GM12874 (cell line): ENCODE measurements around the gene PDLIM1.

ENCODE experiments used
- TF ChIP-seq, protein P1 (sequence below): IDR thresholded peaks from 2 replicates; pipeline ENCODE4 v1.5.1; 2011; ENCODE audit warnings: low read depth, mild to moderate bottlenecking, control low read depth, low read length, moderate library complexity; ENCODE audit not compliant: insufficient read depth

Gene PDLIM1

DNA sequence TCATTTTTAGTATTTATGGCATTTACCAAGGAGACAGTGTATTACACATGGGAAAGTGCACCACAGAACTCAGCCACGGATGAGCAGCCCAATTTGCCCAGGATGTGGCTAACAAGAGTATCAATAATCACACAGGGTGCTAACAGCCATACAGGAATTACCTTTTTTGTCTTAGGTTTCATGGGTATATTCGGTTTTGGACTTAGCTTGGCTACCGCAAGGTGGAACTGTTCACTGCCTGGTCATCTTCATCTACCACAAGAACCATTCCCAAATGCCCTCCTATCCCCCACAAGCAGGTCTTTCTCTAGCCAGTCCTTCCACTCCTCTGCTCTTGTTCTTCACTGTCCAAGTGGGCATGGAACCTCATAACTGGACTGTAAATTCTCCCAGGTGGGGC lies 6.0 kb downstream of the PDLIM1 start:
- TF ChIP-seq, protein P1, sequence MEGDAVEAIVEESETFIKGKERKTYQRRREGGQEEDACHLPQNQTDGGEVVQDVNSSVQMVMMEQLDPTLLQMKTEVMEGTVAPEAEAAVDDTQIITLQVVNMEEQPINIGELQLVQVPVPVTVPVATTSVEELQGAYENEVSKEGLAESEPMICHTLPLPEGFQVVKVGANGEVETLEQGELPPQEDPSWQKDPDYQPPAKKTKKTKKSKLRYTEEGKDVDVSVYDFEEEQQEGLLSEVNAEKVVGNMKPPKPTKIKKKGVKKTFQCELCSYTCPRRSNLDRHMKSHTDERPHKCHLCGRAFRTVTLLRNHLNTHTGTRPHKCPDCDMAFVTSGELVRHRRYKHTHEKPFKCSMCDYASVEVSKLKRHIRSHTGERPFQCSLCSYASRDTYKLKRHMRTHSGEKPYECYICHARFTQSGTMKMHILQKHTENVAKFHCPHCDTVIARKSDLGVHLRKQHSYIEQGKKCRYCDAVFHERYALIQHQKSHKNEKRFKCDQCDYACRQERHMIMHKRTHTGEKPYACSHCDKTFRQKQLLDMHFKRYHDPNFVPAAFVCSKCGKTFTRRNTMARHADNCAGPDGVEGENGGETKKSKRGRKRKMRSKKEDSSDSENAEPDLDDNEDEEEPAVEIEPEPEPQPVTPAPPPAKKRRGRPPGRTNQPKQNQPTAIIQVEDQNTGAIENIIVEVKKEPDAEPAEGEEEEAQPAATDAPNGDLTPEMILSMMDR, result no peak

DNA sequence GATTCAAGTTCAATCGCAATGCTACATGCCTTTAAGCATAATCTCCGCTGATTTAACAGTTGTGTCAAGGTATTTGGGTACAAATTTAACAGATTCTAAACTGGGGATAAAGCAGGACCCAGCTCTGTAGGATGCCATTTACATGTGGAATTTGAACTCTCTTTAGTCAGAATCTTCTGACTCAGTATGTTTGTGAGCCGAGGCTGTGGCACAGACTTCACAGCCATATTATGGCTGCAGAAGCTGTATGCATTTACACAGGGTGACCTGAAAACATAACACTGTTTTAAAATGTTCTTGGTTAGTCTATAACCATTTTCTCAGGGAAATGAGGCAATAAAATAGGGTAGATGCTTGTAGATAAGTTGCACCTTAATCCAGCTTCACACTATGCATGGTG lies 8.7 kb downstream of the PDLIM1 start:
- TF ChIP-seq, protein P1, result no peak

DNA sequence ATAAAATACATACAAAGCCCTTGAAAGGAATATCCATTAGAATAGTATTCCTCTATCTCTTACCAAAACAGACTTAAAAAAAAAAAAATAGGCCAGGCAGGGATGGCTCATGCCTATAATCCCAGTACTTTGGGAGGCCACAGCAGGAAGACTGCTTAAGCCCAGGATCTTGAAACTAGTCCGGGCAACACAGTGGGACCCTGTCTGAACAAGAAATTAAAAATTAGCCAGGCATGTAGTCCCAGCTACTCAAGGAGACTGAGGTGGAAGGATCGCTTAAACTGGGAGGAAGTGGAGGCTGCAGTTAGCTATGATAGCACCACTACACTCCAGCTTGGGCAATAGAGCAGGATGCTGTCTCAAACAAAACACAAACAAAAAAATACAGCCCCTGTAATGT lies 9.6 kb downstream of the PDLIM1 start:
- TF ChIP-seq, protein P1, result no peak

DNA sequence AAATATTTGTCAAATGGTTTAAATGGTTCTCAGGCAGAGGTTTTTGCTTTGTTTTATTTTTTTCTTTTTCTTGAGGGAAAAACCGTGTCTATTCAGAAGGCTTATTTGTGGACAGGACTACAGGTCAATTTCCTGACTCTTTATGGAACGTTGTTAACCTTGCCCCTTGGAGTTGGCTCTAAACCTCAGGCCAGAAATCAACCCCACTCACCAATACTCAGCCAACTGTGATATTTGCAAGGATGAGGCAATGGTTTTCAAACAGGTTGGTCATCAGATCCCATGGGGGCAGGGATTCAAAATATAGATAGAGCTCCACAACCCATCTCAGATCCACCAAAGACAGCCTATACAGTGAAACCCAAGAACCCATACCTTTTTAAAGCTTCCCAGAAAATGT lies 10.2 kb downstream of the PDLIM1 start:
- TF ChIP-seq, protein P1, result no peak

DNA sequence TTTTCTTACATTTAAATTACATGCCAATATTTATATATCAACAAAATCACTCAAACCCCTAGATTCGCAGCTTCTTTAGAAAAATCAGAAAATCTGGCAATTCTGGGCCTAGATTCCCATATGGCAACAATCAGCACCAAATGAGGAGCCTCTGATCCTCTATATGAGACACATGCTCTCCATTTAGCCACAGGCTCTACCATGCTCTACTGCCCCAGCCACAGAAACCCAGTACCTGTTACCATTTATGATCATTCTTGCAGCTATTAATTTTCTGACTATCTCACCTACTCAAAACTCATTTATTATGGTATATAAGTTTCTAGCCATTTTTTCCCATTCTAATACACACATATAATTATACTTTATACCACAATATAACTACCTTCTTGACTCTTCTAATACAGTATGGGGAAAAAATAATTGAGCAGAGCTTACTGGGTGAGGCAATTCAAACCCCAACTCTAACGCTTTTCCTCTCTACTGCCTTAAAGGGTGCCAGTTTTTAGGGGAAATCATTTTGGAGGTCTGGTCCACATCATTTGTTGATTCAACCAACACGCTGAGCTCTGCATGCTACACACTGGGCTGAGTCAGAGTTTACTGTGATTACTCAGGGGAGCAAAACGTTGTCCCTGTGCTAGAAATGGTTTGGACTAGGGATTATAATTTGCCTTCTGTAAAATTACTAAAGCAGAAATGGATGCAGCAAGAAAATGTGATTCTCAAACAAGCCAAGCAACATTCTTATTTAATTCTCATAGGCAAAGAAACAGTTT lies 11.6 kb downstream of the PDLIM1 start:
- TF ChIP-seq, protein P1, result no peak

DNA sequence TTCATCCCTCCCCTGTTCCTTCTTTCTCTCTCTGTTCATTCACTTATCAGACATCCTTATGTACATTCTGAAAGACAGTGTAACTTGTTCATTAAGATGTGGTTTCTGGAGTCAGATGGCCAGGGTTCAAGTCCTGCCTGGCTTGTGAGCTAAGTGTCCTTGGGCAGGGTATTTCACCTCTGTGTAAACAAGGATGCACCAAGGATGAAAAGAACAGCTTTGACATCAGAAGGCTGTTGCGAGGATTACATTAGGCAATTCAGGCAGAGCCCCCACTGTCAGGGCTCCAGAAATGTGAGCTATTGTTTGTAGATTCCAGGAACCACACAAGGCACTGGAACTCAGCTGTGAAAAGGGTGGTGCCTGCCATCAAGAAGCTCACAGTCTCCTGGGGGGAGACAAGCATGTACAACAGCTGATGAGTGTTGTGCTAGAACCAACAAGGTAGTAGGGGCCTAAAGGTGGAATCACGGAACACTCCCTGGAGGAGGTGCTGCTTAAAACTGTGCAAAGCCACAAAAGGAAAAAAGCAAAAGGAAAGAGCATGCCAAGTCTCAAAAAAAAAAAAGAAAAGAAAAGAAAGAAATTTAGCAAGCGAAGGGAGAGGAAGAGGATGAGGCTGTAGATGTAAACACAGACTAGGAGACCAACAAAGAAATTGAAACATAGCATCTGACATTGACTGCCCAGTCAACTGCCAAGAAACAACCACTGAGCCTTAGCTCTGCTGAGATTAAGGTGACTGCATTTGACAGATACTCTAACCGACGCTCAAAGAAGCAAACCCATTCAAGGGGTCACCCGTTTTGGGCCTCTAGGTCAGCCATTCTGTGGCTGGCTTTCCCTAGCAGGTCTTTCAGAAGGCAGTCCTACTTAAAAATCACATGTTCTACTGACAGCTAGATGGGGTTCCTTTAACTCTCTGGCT lies 12.5 kb downstream of the PDLIM1 start:
- TF ChIP-seq, protein P1, result no peak

DNA sequence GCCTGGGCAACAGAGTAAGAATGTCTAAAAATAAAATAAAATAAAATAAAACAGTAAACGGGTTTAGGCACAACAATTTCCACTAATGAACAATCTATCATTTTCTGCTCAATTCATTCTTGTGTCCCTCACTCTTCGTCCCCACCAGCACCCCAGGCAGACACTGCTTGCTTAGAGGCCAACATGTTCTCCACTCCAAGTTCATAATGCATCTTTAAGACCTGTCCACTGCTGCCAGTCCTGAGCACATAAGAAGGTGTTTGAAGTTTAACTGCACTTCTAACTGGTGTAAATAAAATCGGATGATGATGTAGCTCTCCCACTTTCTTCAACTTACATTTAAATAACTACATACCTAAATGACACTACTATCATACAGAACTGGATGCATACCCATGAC lies 13.2 kb downstream of the PDLIM1 start:
- TF ChIP-seq, protein P1, result no peak
